OCI-LY3 (cell line): Measurements from ENCODE around the gene MPC1L.

Experiments
- CTCF ChIP-seq: fragments of 200-600, 300-600 bp; sonication (generic); IDR thresholded peaks from 2 replicates; pipeline ENCODE4 v1.5.1; 2014; ENCODE audit warnings: antibody characterized with exemption, low read length, low read depth
- EZH2phosphoT487 ChIP-seq: fragments of 200-600 bp; shearing (Covaris generic); IDR thresholded peaks from 2 replicates; pipeline ENCODE4 v1.6.1; 2018; ENCODE audit warnings: antibody characterized with exemption, mixed run types, low read depth

GRCh38 chrX:40581336-40581920, 41.8 kb upstream of the MPC1L start:
- TF ChIP-seq CTCF (no peak), EZH2phosphoT487 (no peak)
